HCT116 (cell line): ENCODE results near the gene SYNPR. TPM values are rescaled to one million over a fixed set of nuclear protein-coding genes. Genes with fewer than 3 reads are reported as not detected.

Experiments
- ATAC-seq: fragments of 200-7000 bp; cut with Tn5 transposase; 2 replicates; pipeline ENCODE4 v1.9.1; 2020; ENCODE audit warnings: mild to moderate bottlenecking, moderate library complexity
- BruUV-seq: library from RNA; stranded (reverse); fragments of 400-500 nt; replicated peaks from 2 replicates; lab custom pipeline; 2021; lab: Mats Ljungman, UMichigan
- CTCF ChIA-PET: fragments of 300-600 bp; sonication (Branson Sonifier 250); formaldehyde crosslinking; loops from one replicate; lab custom pipeline; 2021; ENCODE audit warnings: antibody characterized with exemption; lab: Charles Lee
- POLR2A ChIA-PET: fragments of 300-600, 350-600 bp; sonication (Branson Sonifier 250); formaldehyde crosslinking; loops from one replicate; lab custom pipeline; 2021; ENCODE audit warnings: antibody characterized with exemption; lab: Charles Lee
- RAD21 ChIA-PET, 2 experiments: fragments of 300-600 bp; sonication (Branson Sonifier 250); formaldehyde crosslinking; loops; one replicate each; lab custom pipeline; 2023; ENCODE audit warnings: low total read pairs in 2 of 2; ENCODE audit not compliant: uncharacterized antibody in 2 of 2, unreplicated experiment in 2 of 2, low non-redundant PET in 1 of 2; lab: Charles Lee
- DNase-seq: peaks from one replicate; pipeline ENCODE4 v3.0.0-alpha.2; 2010; ENCODE audit warnings: low read depth, low spot score
- H2AFZ ChIP-seq: fragments of 200-600 bp; shearing (Covaris generic), sonication (generic); 2 replicates; pipeline ENCODE4 v1.6.1; 2017; ENCODE audit warnings: low read depth, mixed run types, mixed read lengths, antibody characterized with exemption, low read length; ENCODE audit not compliant: poor library complexity, severe bottlenecking
- H3K27ac ChIP-seq: 2 replicates; pipeline ENCODE4 v1.5.1; 2012; ENCODE audit warnings: low read depth, low read length
- H3K27me3 ChIP-seq: fragments of 200-600 bp; sonication (generic); 2 replicates; pipeline ENCODE4 v1.6.1; 2016; ENCODE audit warnings: mixed run types, low read length, mixed read lengths; ENCODE audit not compliant: insufficient read depth
- H3K36me3 ChIP-seq, 2 experiments: fragments of 200-500 bp in 1 of 2; fragments of 200-600 bp in 1 of 2; sonication (Bioruptor generic) in 1 of 2; sonication (generic) in 1 of 2; 2 replicates each; pipeline versions ENCODE4 v1.5.1 to v1.6.1; 2014 to 2016; ENCODE audit warnings: low read length in 2 of 2, inconsistent platforms in 1 of 2, mixed read lengths in 1 of 2, mixed run types in 1 of 2; ENCODE audit not compliant: insufficient read depth in 2 of 2, control insufficient read depth in 1 of 2
- H3K4me1 ChIP-seq, 2 experiments: fragments of 200-600 bp in 1 of 2; sonication (generic) in 1 of 2; 2 replicates each; pipeline versions ENCODE4 v1.5.1 to v1.6.1; 2012 to 2017; ENCODE audit warnings: low read length in 2 of 2, inconsistent platforms in 1 of 2, mild to moderate bottlenecking in 1 of 2, mixed read lengths in 1 of 2, mixed run types in 1 of 2, moderate library complexity in 1 of 2; ENCODE audit not compliant: insufficient read depth in 2 of 2, control insufficient read depth in 1 of 2
- H3K4me2 ChIP-seq: fragments of 200-600 bp; sonication (generic); 2 replicates; pipeline ENCODE4 v1.6.1; 2017; ENCODE audit warnings: mixed run types, low read length, mixed read lengths
- H3K4me3 ChIP-seq, 2 experiments: fragments of 200-600 bp in 1 of 2; sonication (generic) in 1 of 2; replicated peaks in 1 of 2; 2 replicates each; pipeline ENCODE4 v1.5.1; 2011 to 2016; ENCODE audit warnings: low read length in 2 of 2, control low read depth in 1 of 2, low read depth in 1 of 2, mild to moderate bottlenecking in 1 of 2, mixed read lengths in 1 of 2, mixed run types in 1 of 2
- H3K79me2 ChIP-seq: fragments of 200-600 bp; sonication (generic); 2 replicates; pipeline ENCODE4 v1.6.1; 2017; ENCODE audit warnings: mild to moderate bottlenecking, mixed run types, low read length, moderate library complexity, mixed read lengths; ENCODE audit not compliant: insufficient read depth
- H3K9ac ChIP-seq: fragments of 200-600 bp; sonication (generic); 2 replicates; pipeline ENCODE4 v1.6.1; 2016; ENCODE audit warnings: low read length, mixed read lengths
- H3K9me2 ChIP-seq: fragments of 200-600 bp; sonication (generic), shearing (Covaris generic); 2 replicates; pipeline ENCODE4 v1.6.1; 2017; ENCODE audit warnings: mixed run types, mild to moderate bottlenecking, moderate library complexity; ENCODE audit not compliant: insufficient read depth
- H3K9me3 ChIP-seq, 2 experiments: fragments of 200-500 bp in 1 of 2; fragments of 200-600 bp in 1 of 2; sonication (Bioruptor generic) in 1 of 2; sonication (generic) in 1 of 2; 2 replicates each; pipeline ENCODE4 v1.6.1; 2014 to 2017; ENCODE audit warnings: low read length in 2 of 2, mixed read lengths in 2 of 2, inconsistent platforms in 1 of 2, low read depth in 1 of 2, mild to moderate bottlenecking in 1 of 2, mixed run types in 1 of 2, moderate library complexity in 1 of 2; ENCODE audit not compliant: control insufficient read depth in 1 of 2, insufficient read depth in 1 of 2
- H4K20me1 ChIP-seq: fragments of 200-600 bp; sonication (generic), shearing (Covaris generic); 2 replicates; pipeline ENCODE4 v1.6.1; 2017; ENCODE audit warnings: mixed run types, mild to moderate bottlenecking, moderate library complexity; ENCODE audit not compliant: insufficient read depth
- CBX3 ChIP-seq: IDR thresholded peaks from 2 replicates; pipeline ENCODE4 v1.6.1; 2012; ENCODE audit warnings: low read depth
- CEBPB ChIP-seq: IDR thresholded peaks from 2 replicates; pipeline ENCODE4 v1.6.1; 2012; ENCODE audit warnings: low read depth
- EGR1 ChIP-seq: IDR thresholded peaks from 2 replicates; pipeline ENCODE4 v1.6.1; 2012; ENCODE audit warnings: low read depth
- ELF1 ChIP-seq: IDR thresholded peaks from 2 replicates; pipeline ENCODE4 v1.6.1; 2012; ENCODE audit warnings: low read depth, borderline replicate concordance
- EZH2 ChIP-seq: fragments of 200-600 bp; sonication (generic); IDR thresholded peaks from 2 replicates; pipeline ENCODE4 v1.6.1; 2017; ENCODE audit warnings: antibody characterized with exemption, mixed run types
- FOSL1 ChIP-seq: IDR thresholded peaks from 2 replicates; pipeline ENCODE4 v1.6.1; 2012; ENCODE audit warnings: low read depth
- JUND ChIP-seq: IDR thresholded peaks from 2 replicates; pipeline ENCODE4 v1.6.1; 2012
- POLR2A ChIP-seq: IDR thresholded peaks from 2 replicates; pipeline ENCODE4 v1.7.0; 2011; ENCODE audit warnings: borderline replicate concordance; ENCODE audit not compliant: insufficient read depth, insufficient read length; ENCODE audit errors: extremely low read depth
- POLR2AphosphoS5 ChIP-seq: IDR thresholded peaks from 2 replicates; pipeline ENCODE4 v1.6.1; 2011; ENCODE audit warnings: mild to moderate bottlenecking, low read depth, low read length, moderate library complexity
- RAD21 ChIP-seq: IDR thresholded peaks from 2 replicates; pipeline ENCODE4 v1.6.1; 2012; ENCODE audit warnings: low read depth, mild to moderate bottlenecking
- SP1 ChIP-seq: IDR thresholded peaks from 2 replicates; pipeline ENCODE4 v1.6.1; 2012; ENCODE audit warnings: low read depth
- SRF ChIP-seq: IDR thresholded peaks from 2 replicates; pipeline ENCODE4 v1.6.1; 2012; ENCODE audit warnings: low read depth
- TCF7L2 ChIP-seq: IDR thresholded peaks from 2 replicates; pipeline ENCODE4 v1.7.0; 2011; ENCODE audit warnings: borderline replicate concordance, inconsistent platforms; ENCODE audit not compliant: insufficient read depth, insufficient read length; ENCODE audit errors: extremely low read depth
- YY1 ChIP-seq: IDR thresholded peaks from 2 replicates; pipeline ENCODE4 v1.6.1; 2011; ENCODE audit warnings: low read length, low read depth, moderate library complexity, mild to moderate bottlenecking; ENCODE audit not compliant: insufficient replicate concordance; ENCODE audit errors: extremely low read depth
- ZFX ChIP-seq: fragments of 450-650 bp; IDR thresholded peaks from 2 replicates; pipeline ENCODE4 v1.6.1; 2017
- intact Hi-C: fragments of 100-400 bp; cut with micrococcal nuclease; formaldehyde crosslinking; loops from 2 replicates; pipeline ENCODE4 v1.10.0; 2022
- total RNA-seq: library from RNA; stranded (reverse); gene quantifications from one replicate; pipeline ENCODE4 v1.2.1, GENCODE V29; 2021; ENCODE audit not compliant: unreplicated experiment
- TF ChIP-seq, protein P1 (sequence below): IDR thresholded peaks from 2 replicates; pipeline ENCODE4 v1.6.1; 2012

Gene SYNPR
- total RNA-seq, 1 experiment from 2014 or later, result not detected

DNA sequence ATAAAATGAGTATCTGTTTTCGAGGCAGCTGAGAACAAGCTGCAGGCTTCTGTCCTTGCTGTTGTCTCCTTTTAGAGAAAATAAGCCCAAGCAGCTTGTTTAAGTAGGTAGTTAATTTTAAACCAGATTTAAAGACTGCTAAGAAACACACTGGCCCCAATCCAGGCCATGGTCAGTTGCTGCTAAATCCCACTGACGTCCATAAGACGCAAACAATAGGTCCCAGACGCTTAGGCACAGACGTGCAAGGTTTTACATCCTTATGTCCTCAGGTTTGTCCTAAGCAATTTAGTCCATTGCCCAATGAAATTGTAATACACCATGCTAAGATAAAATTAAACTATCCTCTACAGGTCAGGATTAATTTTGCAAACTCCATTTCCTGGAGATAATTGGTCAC, 254.4 kb downstream of the SYNPR start:
- no peaks in the 10 kb centered on the region for H3K4me1 ChIP-seq
- no peaks in the 10 kb centered on the region for H3K27me3 ChIP-seq
- CTCF ChIA-PET, result no interaction called here
- no peak overlapping the region for H2AFZ ChIP-seq
- H3K4me3 ChIP-seq, result no peak overlapping the region
- no peaks in the 10 kb centered on the region for H3K9me3 ChIP-seq
- no peaks in the 10 kb centered on the region for H3K79me2 ChIP-seq
- H3K36me3 ChIP-seq, result no peaks in the 10 kb centered on the region
- intact Hi-C loops, result no loop called here
- BruUV-seq, result no TSS peak
- no peak for ATAC-seq
- RAD21 ChIA-PET, result no interaction called here
- TF ChIP-seq RAD21 (no peak), EGR1 (no peak), ZFX (no peak), FOSL1 (no peak), CBX3 (no peak), POLR2AphosphoS5 (no peak), SP1 (no peak), JUND (no peak), POLR2A (no peak), YY1 (no peak), CEBPB (no peak)
- TF ChIP-seq, protein P1, sequence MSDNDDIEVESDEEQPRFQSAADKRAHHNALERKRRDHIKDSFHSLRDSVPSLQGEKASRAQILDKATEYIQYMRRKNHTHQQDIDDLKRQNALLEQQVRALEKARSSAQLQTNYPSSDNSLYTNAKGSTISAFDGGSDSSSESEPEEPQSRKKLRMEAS, result no peak
- DNase-seq, result no peak
- no peak overlapping the region for H3K9ac ChIP-seq
- H3K9me2 ChIP-seq, result no peaks in the 10 kb centered on the region
- no peak overlapping the region for H3K4me2 ChIP-seq
- H4K20me1 ChIP-seq, result no peaks in the 10 kb centered on the region
- POLR2A ChIA-PET, result no interaction called here
- H3K27ac ChIP-seq, result no peak overlapping the region

DNA sequence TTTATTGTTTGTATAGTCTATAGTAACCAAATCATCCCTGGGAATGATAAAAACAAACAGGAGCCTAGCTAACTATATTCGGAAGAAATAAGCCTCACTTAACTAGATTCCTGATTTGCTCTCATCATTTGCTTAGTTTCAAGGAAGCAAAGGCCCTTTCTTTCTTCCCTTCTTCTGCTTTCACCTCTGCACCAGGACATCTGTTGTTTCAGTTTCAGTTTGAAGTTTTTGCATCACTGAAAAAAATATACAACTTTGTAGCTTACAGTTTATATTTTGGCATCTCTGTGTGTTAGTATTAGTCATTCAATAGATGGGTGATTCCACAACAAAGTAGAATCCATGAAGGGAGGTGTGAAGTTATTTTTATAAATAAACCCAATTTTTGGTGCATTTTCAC, 260.8 kb downstream of the SYNPR start:
- H4K20me1 ChIP-seq, result no peaks in the 10 kb centered on the region
- TF ChIP-seq SRF, result no peak
- TF ChIP-seq TCF7L2, result no peak
- no peak for TF ChIP-seq CBX3
- no peak for TF ChIP-seq ELF1
- TF ChIP-seq EZH2, result no peak
- TF ChIP-seq, protein P1, result no peak
- TF ChIP-seq EGR1, result no peak
- TF ChIP-seq FOSL1, result no peak
- no peaks in the 10 kb centered on the region for H3K36me3 ChIP-seq
- no TSS peak for BruUV-seq
- H3K9ac ChIP-seq, result no peak overlapping the region
- H3K27me3 ChIP-seq, result no peaks in the 10 kb centered on the region
- intact Hi-C loops, result no loop called here
- no peaks in the 10 kb centered on the region for H3K9me3 ChIP-seq
- H3K79me2 ChIP-seq, result no peaks in the 10 kb centered on the region
- ChIA-PET RAD21 (no interaction called here), CTCF (no interaction called here), POLR2A (no interaction called here)
- no peak overlapping the region for H3K4me3 ChIP-seq
- H2AFZ ChIP-seq, result no peak overlapping the region
- no peak overlapping the region for H3K4me2 ChIP-seq
- H3K9me2 ChIP-seq, result no peaks in the 10 kb centered on the region
- no peaks in the 10 kb centered on the region for H3K4me1 ChIP-seq
- no peak for ATAC-seq
- DNase-seq, result no peak
- H3K27ac ChIP-seq, result no peak overlapping the region
